ENCODE measurements around the gene ITPK1.

GRCh38 chr14:93091666-93092065 is 24.1 kb downstream of the ITPK1 start:
- TF ChIP-seq CTCF (IDR thresholded peaks at IDR 0.05): no peak
- TF ChIP-seq POLR2A (IDR thresholded peaks at IDR 0.05): no peak
